ENCODE measurements around the gene DUXA.

Gene DUXA

GRCh38 chr19:57192077-57192420 lies 24.8 kb upstream of the DUXA start:
- no peak for DNase-seq (ENCODE audit: low read depth)
- peak overlapping the region; percentile 78 for H3K4me3 ChIP-seq (ENCODE audit: low read depth, low read length)
- no peak for TF ChIP-seq MAX (IDR thresholded peaks at IDR 0.05; ENCODE audit: low read depth, low read length)
- TF ChIP-seq CTCF (IDR thresholded peaks at IDR 0.05; ENCODE audit: low read depth, low read length) = no peak
- TF ChIP-seq POLR2A (IDR thresholded peaks at IDR 0.05; ENCODE audit: extremely low read depth, insufficient read length) = no peak
- TF ChIP-seq MYC (IDR thresholded peaks at IDR 0.05; ENCODE audit: low read depth, low read length) = no peak

- TF ChIP-seq MYC (IDR thresholded peaks at IDR 0.05; ENCODE audit: low read depth, low read length) = no peak
- TF ChIP-seq CTCF (IDR thresholded peaks at IDR 0.05; ENCODE audit: low read depth, low read length) = no peak
- no peak for TF ChIP-seq POLR2A (IDR thresholded peaks at IDR 0.05; ENCODE audit: extremely low read depth, insufficient read length)
- TF ChIP-seq MAX (IDR thresholded peaks at IDR 0.05; ENCODE audit: low read depth, low read length) = no peak
- H3K4me3 ChIP-seq (ENCODE audit: low read depth, low read length) = peak within 1 kb of the TSS; percentile 78
- peak; percentile 82 for DNase-seq (ENCODE audit: low read depth)
Observed at GRCh38 chr19:57191141-57192076, 24.1 kb upstream of the DUXA start, which contains the start of gene ZNF264. Gene ZNF264, plus strand, starts transcription at chr19:57191500. Its CDS starts 414 bp downstream, at chr19:57191914.

GRCh38 chr19:57190301-57190700 lies 23.0 kb upstream of the DUXA start:
- TF ChIP-seq MYC (IDR thresholded peaks at IDR 0.05; ENCODE audit: low read depth, low read length) (no peak), CTCF (IDR thresholded peaks at IDR 0.05; ENCODE audit: low read depth, low read length) (no peak), POLR2A (IDR thresholded peaks at IDR 0.05; ENCODE audit: extremely low read depth, insufficient read length) (no peak), MAX (IDR thresholded peaks at IDR 0.05; ENCODE audit: low read depth, low read length) (no peak)
- DNase-seq (ENCODE audit: low read depth) = no peak
- no peak overlapping the region for H3K4me3 ChIP-seq (ENCODE audit: low read depth, low read length)

- DNase-seq (ENCODE audit: low read depth) = no peak
- no peak overlapping the region for H3K4me3 ChIP-seq (ENCODE audit: low read depth, low read length)
- TF ChIP-seq MYC (IDR thresholded peaks at IDR 0.05; ENCODE audit: low read depth, low read length) = no peak
- no peak for TF ChIP-seq MAX (IDR thresholded peaks at IDR 0.05; ENCODE audit: low read depth, low read length)
- no peak for TF ChIP-seq POLR2A (IDR thresholded peaks at IDR 0.05; ENCODE audit: extremely low read depth, insufficient read length)
- TF ChIP-seq CTCF (IDR thresholded peaks at IDR 0.05; ENCODE audit: low read depth, low read length) = no peak
Observed at GRCh38 chr19:57171551-57172081, 4.3 kb upstream of the DUXA start.

GRCh38 chr19:57165846-57166245 lies 1.4 kb downstream of the DUXA start:
- H3K4me3 ChIP-seq (ENCODE audit: low read depth, low read length) = no peak overlapping the region
- TF ChIP-seq POLR2A (IDR thresholded peaks at IDR 0.05; ENCODE audit: extremely low read depth, insufficient read length) (no peak), MYC (IDR thresholded peaks at IDR 0.05; ENCODE audit: low read depth, low read length) (no peak)
- no peak for DNase-seq (ENCODE audit: low read depth)

- no peak for DNase-seq (ENCODE audit: low read depth)
- H3K4me3 ChIP-seq (ENCODE audit: low read depth, low read length) = no peak overlapping the region
- TF ChIP-seq MYC (IDR thresholded peaks at IDR 0.05; ENCODE audit: low read depth, low read length) (no peak), CTCF (IDR thresholded peaks at IDR 0.05; ENCODE audit: low read depth, low read length) (no peak), MAX (IDR thresholded peaks at IDR 0.05; ENCODE audit: low read depth, low read length) (no peak), POLR2A (IDR thresholded peaks at IDR 0.05; ENCODE audit: extremely low read depth, insufficient read length) (no peak)
Observed at GRCh38 chr19:57161985-57162539, 5.2 kb downstream of the DUXA start.
